ENCODE measurements around the gene ATG9A.

- TF ChIP-seq TAF1 (IDR thresholded peaks at IDR 0.05; ENCODE audit: borderline replicate concordance, low read depth, low read length) (no peak), POLR2A (IDR thresholded peaks at IDR 0.05; ENCODE audit: low read depth, low read length) (no peak), POLR2AphosphoS5 (IDR thresholded peaks at IDR 0.05; ENCODE audit: low read depth, low read length) (no peak)
Observed at GRCh38 chr2:219214141-219214540, 15.3 kb downstream of the ATG9A start.

All from GM12892 (cell line).